ENCODE measurements around the gene ERC2. TPM values are rescaled to one million over a fixed set of nuclear protein-coding genes. Genes with fewer than 3 reads are reported as not detected.

Gene ERC2
- total RNA-seq, 1 donor from 2014 or later = under 0.01 TPM

GRCh38 chr3:55746808-55747413 is 721.4 kb downstream of the ERC2 start:
- H3K27me3 ChIP-seq (ENCODE audit: control insufficient read depth, insufficient read depth, low read length) = no peaks in the 10 kb centered on the region
- no peaks in the 10 kb centered on the region for H3K36me3 ChIP-seq (ENCODE audit: control insufficient read depth, insufficient read depth, low read length)
- TF ChIP-seq CTCF (IDR thresholded peaks at IDR 0.05; ENCODE audit: insufficient read depth, low read length, severe bottlenecking) = no peak
- H3K4me3 ChIP-seq (ENCODE audit: low read depth, low read length) = no peak overlapping the region
- DNase-seq (ENCODE audit: low read depth) (peak; percentile 22), FAIRE-seq (no peak)

GRCh38 chr3:55742832-55743136 is 725.5 kb downstream of the ERC2 start:
- DNase-seq (ENCODE audit: low read depth) = no peak
- Histone ChIP-seq H3K27me3 (ENCODE audit: control insufficient read depth, insufficient read depth, low read length) (no peaks in the 10 kb centered on the region), H3K36me3 (ENCODE audit: control insufficient read depth, insufficient read depth, low read length) (no peaks in the 10 kb centered on the region), H3K4me3 (ENCODE audit: low read depth, low read length) (no peak overlapping the region)
- FAIRE-seq = no peak
- TF ChIP-seq CTCF (IDR thresholded peaks at IDR 0.05; ENCODE audit: insufficient read depth, low read length, severe bottlenecking) = no peak

DNA sequence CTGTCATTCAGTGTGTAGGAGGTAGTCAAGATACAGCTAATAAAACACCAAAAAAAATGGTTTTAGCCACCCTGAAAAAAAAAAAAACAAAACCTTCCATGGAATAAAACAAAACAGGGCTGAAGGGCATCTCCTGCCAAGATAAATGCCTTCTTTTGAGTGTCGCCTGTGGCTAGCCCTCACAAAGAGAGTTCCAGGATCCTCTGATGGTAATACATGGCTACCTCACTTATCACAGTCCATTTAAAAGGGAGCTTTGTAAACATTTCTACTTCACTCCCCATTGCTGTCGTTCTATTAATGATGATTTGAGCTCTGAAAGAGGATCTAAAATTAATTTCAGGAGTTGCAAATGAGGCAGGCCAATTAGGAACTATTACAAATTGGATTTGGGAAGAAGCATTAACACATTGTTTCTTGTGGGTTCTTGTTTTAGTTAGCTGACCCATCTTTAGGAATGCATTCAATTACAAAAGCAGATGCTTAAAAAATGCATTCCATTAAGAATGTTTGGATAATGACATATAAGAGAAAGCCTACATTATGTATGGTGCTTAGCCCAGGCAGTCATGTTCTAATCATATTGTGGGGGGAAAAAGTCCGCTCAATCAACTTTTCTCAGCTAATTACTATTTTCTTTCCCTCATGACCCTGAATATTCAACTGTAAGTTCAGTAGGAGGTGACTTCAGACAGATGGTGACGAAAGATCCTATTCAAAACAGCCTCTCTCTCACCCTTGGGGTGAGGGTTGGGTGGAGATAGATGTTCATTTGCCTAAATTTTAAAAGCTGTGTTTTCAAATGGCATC is 726.0 kb downstream of the ERC2 start:
- TF ChIP-seq CTCF (IDR thresholded peaks at IDR 0.05; ENCODE audit: insufficient read depth, low read length, severe bottlenecking) = no peak
- no peak for FAIRE-seq
- H3K27me3 ChIP-seq (ENCODE audit: control insufficient read depth, insufficient read depth, low read length) = no peaks in the 10 kb centered on the region

GRCh38 chr3:55737186-55737585 is 731.1 kb downstream of the ERC2 start:
- Histone ChIP-seq H3K27me3 (ENCODE audit: control insufficient read depth, insufficient read depth, low read length) (no peaks in the 10 kb centered on the region), H3K36me3 (ENCODE audit: control insufficient read depth, insufficient read depth, low read length) (no peaks in the 10 kb centered on the region), H3K4me3 (ENCODE audit: low read depth, low read length) (no peak overlapping the region)
- no peak for TF ChIP-seq CTCF (IDR thresholded peaks at IDR 0.05; ENCODE audit: insufficient read depth, low read length, severe bottlenecking)
- no peak for DNase-seq (ENCODE audit: low read depth)
- FAIRE-seq = no peak

More for the DNA sequence above, 726.0 kb downstream of the ERC2 start:
- H3K36me3 ChIP-seq (ENCODE audit: control insufficient read depth, insufficient read depth, low read length) = no peaks in the 10 kb centered on the region
- H3K4me3 ChIP-seq (ENCODE audit: low read depth, low read length) = no peak overlapping the region
- peak; percentile 3 for DNase-seq (ENCODE audit: low read depth)

GRCh38 chr3:55735976-55736375 is 732.3 kb downstream of the ERC2 start:
- FAIRE-seq (no peak), DNase-seq (ENCODE audit: low read depth) (no peak)
- no peak overlapping the region for H3K4me3 ChIP-seq (ENCODE audit: low read depth, low read length)
- H3K36me3 ChIP-seq (ENCODE audit: control insufficient read depth, insufficient read depth, low read length) = no peaks in the 10 kb centered on the region
- no peaks in the 10 kb centered on the region for H3K27me3 ChIP-seq (ENCODE audit: control insufficient read depth, insufficient read depth, low read length)
- no peak for TF ChIP-seq CTCF (IDR thresholded peaks at IDR 0.05; ENCODE audit: insufficient read depth, low read length, severe bottlenecking)
